Prostate gland (tissue), 2 donors: ENCODE data around the gene B4GAT1. TPM values are rescaled to one million over a fixed set of nuclear protein-coding genes. Genes with fewer than 3 reads are reported as not detected.
"Not testable (repeated sequence)": the region's sequence is repeated elsewhere in the genome, so short reads cannot be mapped to it uniquely, and the experiment has no call there.

Experiments
- DNase-seq: peaks from one replicate; pipeline ENCODE4 v3.0.0-alpha.2; 2019; ENCODE audit warnings: low spot score
- H3K27ac ChIP-seq, 2 donors: fragments of 200-600 bp; sonication (generic); 2 replicates each; pipeline ENCODE4 v1.5.1; 2017 to 2019
- H3K27me3 ChIP-seq: fragments of 200-600 bp; sonication (generic); replicated peaks from 2 replicates; pipeline ENCODE4 v1.5.1; 2019; ENCODE audit not compliant: insufficient read depth
- H3K36me3 ChIP-seq, 2 donors: fragments of 200-600 bp; sonication (generic); 1 replicate in 1 of 2; 2 replicates in 1 of 2; pipeline versions ENCODE4 v1.5.1 to v1.8.1; 2017 to 2019
- H3K4me1 ChIP-seq: fragments of 200-600 bp; sonication (generic); replicated peaks from 2 replicates; pipeline ENCODE4 v1.5.1; 2019
- H3K4me3 ChIP-seq, 2 donors: fragments of 200-600 bp; sonication (generic); 2 replicates each; pipeline ENCODE4 v1.5.1; 2017 to 2019
- H3K9me3 ChIP-seq: fragments of 200-600 bp; sonication (generic); 2 replicates; pipeline ENCODE4 v1.5.1; 2017
- POLR2A ChIP-seq: fragments of 450-650 bp; IDR thresholded peaks from one replicate; pipeline ENCODE4 v1.6.1; 2016; ENCODE audit warnings: antibody characterized with exemption, mild to moderate bottlenecking
- POLR2AphosphoS5 ChIP-seq: sonication (generic); formaldehyde crosslinking; IDR thresholded peaks from one replicate; pipeline ENCODE4 v1.6.1; 2017; ENCODE audit warnings: antibody characterized with exemption
- whole genome bisulfite sequencing: methylation state at CpG from one replicate; pipeline ENCODE4 v1.1.5; 2018; 5-methylcytosine and 5-hydroxymethylcytosine counted together
- intact Hi-C: fragments of 100-400 bp; cut with DNase I; formaldehyde crosslinking; loops from one replicate; pipeline ENCODE4 v1.14.2; 2022
- total RNA-seq, 2 donors: library from RNA; depleted of rRNA; stranded (reverse); fragments of >200 nt; gene quantifications; one replicate each; pipeline ENCODE4 v1.1.0, GENCODE V29; 2016
- TF ChIP-seq, protein P1 (sequence below), 4 experiments: fragments of 200-600 bp in 2 of 4; fragments of 450-650 bp in 2 of 4; sonication (generic) in 2 of 4; IDR thresholded peaks; 1 replicate in 3 of 4; 2 replicates in 1 of 4; pipeline ENCODE4 v1.5.1; 2016 to 2019; ENCODE audit warnings: antibody characterized with exemption in 4 of 4, mild to moderate bottlenecking in 2 of 4, moderate library complexity in 2 of 4

The B4GAT1 gene
- total RNA-seq, 2 donors from 2014 or later = 47.0 to 64.9 TPM

DNA sequence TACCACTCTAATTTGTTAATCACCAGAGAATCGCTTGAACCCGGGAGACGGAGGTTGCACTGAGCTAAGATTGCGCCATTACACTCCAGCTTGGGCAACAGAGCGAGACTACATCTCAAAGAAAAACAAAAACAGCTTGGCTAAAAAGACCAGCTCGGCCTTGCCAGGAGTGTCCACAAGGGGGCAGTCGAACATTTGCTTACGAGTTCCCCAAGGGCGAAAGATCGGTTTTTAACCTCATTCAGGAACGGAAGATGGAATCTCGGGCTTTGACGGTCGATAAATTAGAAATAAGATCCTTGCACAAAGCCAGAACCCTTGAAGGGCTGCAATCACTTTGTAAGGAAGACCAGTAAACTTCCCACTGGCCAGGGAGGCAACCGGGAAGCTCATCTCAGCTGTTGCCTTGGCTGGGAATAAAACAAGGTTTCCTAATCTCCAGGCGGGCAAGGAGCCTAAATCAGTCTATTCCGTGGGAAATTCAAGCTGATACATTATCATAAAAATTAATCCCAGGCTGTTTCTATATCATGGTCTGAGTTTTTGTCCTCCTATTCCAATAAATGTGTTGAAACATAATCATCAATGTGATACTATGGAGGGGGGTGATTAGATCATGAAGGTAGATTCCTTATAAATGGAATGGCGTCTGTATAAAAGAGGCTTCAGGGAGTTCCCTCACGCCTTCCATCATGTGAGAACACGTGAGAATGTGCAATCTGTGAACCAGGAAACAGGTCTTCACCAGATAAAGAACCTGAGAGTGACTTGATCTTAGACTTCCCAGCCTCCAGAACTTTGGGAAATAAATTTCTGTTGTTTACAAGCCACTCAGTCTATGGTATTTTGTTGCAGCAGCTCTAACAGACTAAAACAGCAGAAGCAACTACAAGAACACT lies 39.0 kb upstream of the B4GAT1 start:
- Histone ChIP-seq H3K9me3 (no peaks in the 10 kb centered on the region), H3K4me1 (no peaks in the 10 kb centered on the region), H3K4me3 (peak overlapping the region; percentile 0 to 2), H3K36me3 (no peaks in the 10 kb centered on the region), H3K27ac (no peak overlapping the region), H3K27me3 (no peaks in the 10 kb centered on the region)
- 9% methylated on average over 20 of the region's 20 CpGs for WGBS
- intact Hi-C loops = no loop called here
- DNase-seq = peak; percentile 80
- TF ChIP-seq POLR2AphosphoS5 = peak; percentile 49
- TF ChIP-seq, protein P1, sequence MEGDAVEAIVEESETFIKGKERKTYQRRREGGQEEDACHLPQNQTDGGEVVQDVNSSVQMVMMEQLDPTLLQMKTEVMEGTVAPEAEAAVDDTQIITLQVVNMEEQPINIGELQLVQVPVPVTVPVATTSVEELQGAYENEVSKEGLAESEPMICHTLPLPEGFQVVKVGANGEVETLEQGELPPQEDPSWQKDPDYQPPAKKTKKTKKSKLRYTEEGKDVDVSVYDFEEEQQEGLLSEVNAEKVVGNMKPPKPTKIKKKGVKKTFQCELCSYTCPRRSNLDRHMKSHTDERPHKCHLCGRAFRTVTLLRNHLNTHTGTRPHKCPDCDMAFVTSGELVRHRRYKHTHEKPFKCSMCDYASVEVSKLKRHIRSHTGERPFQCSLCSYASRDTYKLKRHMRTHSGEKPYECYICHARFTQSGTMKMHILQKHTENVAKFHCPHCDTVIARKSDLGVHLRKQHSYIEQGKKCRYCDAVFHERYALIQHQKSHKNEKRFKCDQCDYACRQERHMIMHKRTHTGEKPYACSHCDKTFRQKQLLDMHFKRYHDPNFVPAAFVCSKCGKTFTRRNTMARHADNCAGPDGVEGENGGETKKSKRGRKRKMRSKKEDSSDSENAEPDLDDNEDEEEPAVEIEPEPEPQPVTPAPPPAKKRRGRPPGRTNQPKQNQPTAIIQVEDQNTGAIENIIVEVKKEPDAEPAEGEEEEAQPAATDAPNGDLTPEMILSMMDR (IDR thresholded peaks at IDR 0.05) = peak; percentile 55 to 87 (median 77)
- TF ChIP-seq POLR2A = no peak

- H3K36me3 ChIP-seq, H3K27ac ChIP-seq, H3K4me1 ChIP-seq, intact Hi-C loops, H3K4me3 ChIP-seq, DNase-seq, H3K27me3 ChIP-seq, H3K9me3 ChIP-seq: not testable (repeated sequence)
- WGBS = 63% methylated on average over 13 of the region's 13 CpGs
Observed at GRCh38 chr11:66384316-66384715, 36.9 kb upstream of the B4GAT1 start.

- H3K27ac ChIP-seq, DNase-seq, H3K27me3 ChIP-seq, H3K9me3 ChIP-seq, intact Hi-C loops, H3K4me1 ChIP-seq, H3K4me3 ChIP-seq, H3K36me3 ChIP-seq: not testable (repeated sequence)
- 24% methylated on average over 7 of the region's 7 CpGs for WGBS
Observed at GRCh38 chr11:66380264-66380663, 32.8 kb upstream of the B4GAT1 start.

DNA sequence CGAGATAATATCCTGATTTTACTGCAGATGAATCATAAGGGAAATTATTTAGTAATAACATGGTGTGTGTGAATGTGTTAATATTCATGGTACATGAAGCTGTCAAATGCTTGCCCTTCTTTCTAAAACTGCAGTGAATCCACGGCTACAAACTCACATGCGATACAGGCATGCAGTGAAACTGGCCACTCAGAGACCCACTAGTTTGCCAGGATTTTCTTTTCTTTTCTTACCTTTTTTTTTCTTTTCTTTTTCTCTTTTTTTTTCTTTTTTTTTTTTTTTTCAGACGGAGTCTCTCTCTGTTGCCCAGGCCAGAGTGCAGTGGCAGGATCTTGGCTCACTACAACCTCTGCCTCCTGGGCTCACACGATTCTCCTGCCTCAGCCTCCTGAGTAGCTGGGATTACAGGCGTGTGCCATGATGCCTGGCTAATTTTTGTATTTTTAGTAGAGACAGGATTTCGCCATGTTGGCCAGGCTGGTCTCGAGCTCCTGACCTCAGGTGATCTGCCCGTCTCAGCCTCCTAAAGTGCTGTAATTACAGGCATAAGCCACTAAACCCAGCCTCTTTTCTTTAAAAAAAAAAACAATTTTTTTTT lies 26.4 kb upstream of the B4GAT1 start:
- H3K9me3 ChIP-seq, intact Hi-C loops, H3K27me3 ChIP-seq, H3K4me3 ChIP-seq, DNase-seq, H3K36me3 ChIP-seq, H3K4me1 ChIP-seq: not testable (repeated sequence)
- 42% methylated on average over 9 of the region's 9 CpGs for WGBS
- peak overlapping the region; percentile 91 to 93 for H3K27ac ChIP-seq

DNA sequence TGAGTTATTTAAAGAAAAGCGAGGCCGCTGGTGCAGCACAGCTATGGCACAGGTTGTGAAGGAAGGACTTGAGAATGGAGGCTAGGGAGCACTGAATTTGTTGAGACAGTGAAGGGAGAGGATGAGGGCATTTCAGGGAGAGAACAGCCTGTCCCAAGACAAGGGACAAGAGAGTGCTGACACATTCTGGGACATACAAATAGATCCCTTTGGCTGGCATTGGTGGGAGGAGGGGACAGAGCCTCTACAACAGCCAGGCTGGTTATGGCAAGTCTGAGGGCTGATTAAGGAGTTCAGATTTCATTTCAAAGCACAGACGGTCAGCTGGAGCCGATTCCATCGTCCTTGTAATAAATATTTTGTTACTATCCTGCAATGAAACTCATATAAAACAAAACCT lies 25.8 kb upstream of the B4GAT1 start:
- no peaks in the 10 kb centered on the region for H3K9me3 ChIP-seq
- H3K4me1 ChIP-seq = no peaks in the 10 kb centered on the region
- DNase-seq = peak; percentile 87
- TF ChIP-seq, protein P1 (IDR thresholded peaks at IDR 0.05) = no peak
- TF ChIP-seq POLR2A = no peak
- peak; percentile 89 for TF ChIP-seq POLR2AphosphoS5
- intact Hi-C loops = no loop called here
- H3K27ac ChIP-seq = peak overlapping the region; percentile 91 to 93
- no peaks in the 10 kb centered on the region for H3K36me3 ChIP-seq
- 24% methylated on average over 5 of the region's 5 CpGs for WGBS
- no peak overlapping the region for H3K4me3 ChIP-seq
- H3K27me3 ChIP-seq = no peaks in the 10 kb centered on the region

DNA sequence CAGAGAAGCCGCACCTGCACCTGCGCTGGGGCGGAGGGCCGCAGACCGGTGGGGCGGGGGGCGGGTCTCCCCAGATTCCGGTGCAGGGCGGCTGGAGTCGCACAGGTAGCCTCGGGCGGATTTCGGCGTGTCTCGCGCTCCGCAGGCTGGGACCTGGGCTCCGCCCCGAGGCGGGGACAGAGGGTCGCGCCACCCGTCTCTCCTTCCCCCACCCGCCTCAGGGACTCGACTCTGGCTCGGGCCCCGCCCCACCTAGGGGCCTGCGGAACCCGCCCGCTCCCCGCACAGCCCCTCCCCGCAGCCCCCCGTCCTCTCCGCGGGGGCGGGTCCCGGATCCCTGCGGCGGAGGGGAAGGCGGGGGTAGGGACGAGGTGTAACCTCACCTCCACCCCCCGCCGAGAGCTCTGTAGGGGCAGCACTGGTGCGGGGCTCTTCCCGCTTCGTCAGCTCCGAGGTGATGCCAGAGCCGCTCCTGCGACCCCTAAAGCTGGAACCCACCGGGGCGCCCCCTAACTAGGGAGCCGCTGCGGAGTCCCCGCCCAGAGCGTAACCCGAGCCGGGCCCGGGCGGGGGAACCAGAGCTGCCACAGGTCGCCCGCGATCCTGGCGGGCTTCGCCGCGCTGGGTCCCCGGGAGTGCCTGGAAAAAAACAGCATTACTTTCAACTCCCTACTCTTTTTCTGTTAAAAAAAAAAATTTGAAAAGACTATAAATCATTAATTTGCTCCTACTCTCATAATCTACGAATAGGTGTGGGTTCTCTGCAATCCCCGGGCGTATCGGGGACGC lies 24.4 kb upstream of the B4GAT1 start, which contains the start of gene SLC29A2:
SLC29A2 (minus strand) TSS at position 134 of the 789 bp plus-strand sequence. CDS start 169 bp downstream, outside the sequence.
- no peaks in the 10 kb centered on the region for H3K27me3 ChIP-seq
- intact Hi-C loops = no loop called here
- H3K4me3 ChIP-seq = peak within 1 kb of the TSS; percentile 60 to 63
- H3K4me1 ChIP-seq = no peaks in the 10 kb centered on the region
- H3K27ac ChIP-seq = peak within 1 kb of the TSS; percentile 91 to 93
- peak; percentile 90 for DNase-seq
- no peak for TF ChIP-seq POLR2A
- TF ChIP-seq, protein P1 (IDR thresholded peaks at IDR 0.05) = no peak
- TF ChIP-seq POLR2AphosphoS5 = peak; percentile 28
- WGBS = under 1% methylated on average over 52 of the region's 72 CpGs
- H3K36me3 ChIP-seq = no peaks in the 10 kb centered on the region
- H3K9me3 ChIP-seq = no peaks in the 10 kb centered on the region
